WTC11 (cell line): ENCODE results near the gene NR3C2. TPM values are rescaled to one million over a fixed set of nuclear protein-coding genes. Genes with fewer than 3 reads are reported as not detected.

Experiments
- ATAC-seq: fragments of 200-7000 bp; cut with Tn5 transposase; 2 replicates; pipeline ENCODE4 v1.10.0; 2021; ENCODE audit warnings: mild to moderate bottlenecking, moderate library complexity
- CTCF ChIA-PET: fragments of 300-600 bp; sonication (Branson Sonifier 250); formaldehyde crosslinking; loops from one replicate; lab custom pipeline; 2021; ENCODE audit warnings: antibody characterized with exemption; lab: Charles Lee
- POLR2A ChIA-PET: fragments of 350-600 bp; sonication (Branson Sonifier 250); formaldehyde crosslinking; loops from one replicate; lab custom pipeline; 2021; ENCODE audit warnings: antibody characterized with exemption; lab: Charles Lee
- DNase-seq: peaks from one replicate; pipeline ENCODE4 v3.0.0; 2021; ENCODE audit warnings: low spot score
- H3K27ac Mint-ChIP-seq: 2 replicates; pipeline ENCODE4 v1.8.0; 2021; ENCODE audit warnings: mixed read lengths
- H3K27me3 Mint-ChIP-seq: 2 replicates; pipeline ENCODE4 v1.8.0; 2021; ENCODE audit warnings: low read depth, mild to moderate bottlenecking, moderate library complexity, mixed read lengths
- H3K36me3 Mint-ChIP-seq: 2 replicates; pipeline ENCODE4 v1.8.0; 2021; ENCODE audit warnings: mixed read lengths
- H3K4me1 Mint-ChIP-seq: 2 replicates; pipeline ENCODE4 v1.8.0; 2022; ENCODE audit warnings: mixed read lengths
- H3K4me3 Mint-ChIP-seq: 2 replicates; pipeline ENCODE4 v1.8.0; 2021; ENCODE audit warnings: mild to moderate bottlenecking, moderate library complexity, mixed read lengths
- H3K9me3 Mint-ChIP-seq: 2 replicates; pipeline ENCODE4 v1.8.0; 2021; ENCODE audit warnings: mixed read lengths
- FOXJ3 ChIP-seq: sonication (generic); formaldehyde crosslinking; IDR thresholded peaks from 2 replicates; pipeline ENCODE4 v1.9.0; 2021; ENCODE audit warnings: missing genetic modification reagents, mild to moderate bottlenecking, borderline replicate concordance
- GRHL2 ChIP-seq: fragments of 250-450 bp; sonication (Bioruptor Pico); IDR thresholded peaks from 2 replicates; pipeline ENCODE4 v1.8.0; 2022; ENCODE audit warnings: mild to moderate bottlenecking, moderate library complexity; ENCODE audit not compliant: insufficient replicate concordance, severe bottlenecking
- JUN ChIP-seq: sonication (generic); formaldehyde crosslinking; IDR thresholded peaks from 2 replicates; pipeline ENCODE4 v1.8.0; 2023; ENCODE audit warnings: mild to moderate bottlenecking, missing genetic modification reagents
- NR1H2 ChIP-seq: sonication (generic); formaldehyde crosslinking; IDR thresholded peaks from 2 replicates; pipeline ENCODE4 v1.9.0; 2021; ENCODE audit warnings: mild to moderate bottlenecking, moderate library complexity, missing genetic modification reagents
- RORB ChIP-seq: fragments of 250-450 bp; sonication (Bioruptor Pico); IDR thresholded peaks from 2 replicates; pipeline ENCODE4 v1.9.0; 2021; ENCODE audit warnings: mild to moderate bottlenecking
- ZBTB21 ChIP-seq: sonication (generic); formaldehyde crosslinking; IDR thresholded peaks from 2 replicates; pipeline ENCODE4 v1.8.1; 2023; ENCODE audit warnings: mild to moderate bottlenecking, missing genetic modification reagents, borderline replicate concordance
- ZNF219 ChIP-seq: sonication (generic); formaldehyde crosslinking; IDR thresholded peaks from 2 replicates; pipeline ENCODE4 v1.8.0; 2023; ENCODE audit warnings: missing genetic modification reagents, mild to moderate bottlenecking, borderline replicate concordance
- ZNF423 ChIP-seq: fragments of 250-450 bp; sonication (Bioruptor Pico); IDR thresholded peaks from 2 replicates; pipeline ENCODE4 v2.1.2; 2022; ENCODE audit warnings: mild to moderate bottlenecking, moderate library complexity
- ZNF671 ChIP-seq: fragments of 250-450 bp; sonication (Bioruptor Pico); IDR thresholded peaks from 2 replicates; pipeline ENCODE4 v1.8.0; 2021; ENCODE audit warnings: mild to moderate bottlenecking
- total RNA-seq: library from RNA; stranded (reverse); gene quantifications from 3 replicates; pipeline ENCODE4 v1.2.3, GENCODE V29; 2021
- TF ChIP-seq, protein P1 (sequence below): fragments of 250-450 bp; sonication (Bioruptor Pico); IDR thresholded peaks from 2 replicates; pipeline ENCODE4 v1.9.0; 2021; ENCODE audit warnings: mild to moderate bottlenecking
- TF ChIP-seq, protein P2 (sequence below): sonication (generic); formaldehyde crosslinking; IDR thresholded peaks from 2 replicates; pipeline ENCODE4 v1.8.1; 2022; ENCODE audit warnings: mild to moderate bottlenecking, moderate library complexity, missing genetic modification reagents
- TF ChIP-seq, protein P3 (sequence below): sonication (generic); formaldehyde crosslinking; IDR thresholded peaks from 2 replicates; pipeline ENCODE4 v1.8.0; 2022; ENCODE audit warnings: mild to moderate bottlenecking, missing genetic modification reagents
- TF ChIP-seq, protein P4 (sequence below): fragments of 250-450 bp; sonication (Bioruptor Pico); IDR thresholded peaks from 2 replicates; pipeline ENCODE4 v2.1.2; 2022; ENCODE audit warnings: mild to moderate bottlenecking, moderate library complexity
- TF ChIP-seq, protein P5 (sequence below): fragments of 250-450 bp; sonication (Bioruptor Pico); IDR thresholded peaks from 2 replicates; pipeline ENCODE4 v1.9.0; 2021; ENCODE audit warnings: mild to moderate bottlenecking, borderline replicate concordance
- TF ChIP-seq, protein P6 (sequence below): sonication (generic); formaldehyde crosslinking; IDR thresholded peaks from 2 replicates; pipeline ENCODE4 v1.8.0; 2023; ENCODE audit warnings: mild to moderate bottlenecking, missing genetic modification reagents

Gene NR3C2
- total RNA-seq, 1 experiment from 2014 or later = 2.8 TPM

DNA sequence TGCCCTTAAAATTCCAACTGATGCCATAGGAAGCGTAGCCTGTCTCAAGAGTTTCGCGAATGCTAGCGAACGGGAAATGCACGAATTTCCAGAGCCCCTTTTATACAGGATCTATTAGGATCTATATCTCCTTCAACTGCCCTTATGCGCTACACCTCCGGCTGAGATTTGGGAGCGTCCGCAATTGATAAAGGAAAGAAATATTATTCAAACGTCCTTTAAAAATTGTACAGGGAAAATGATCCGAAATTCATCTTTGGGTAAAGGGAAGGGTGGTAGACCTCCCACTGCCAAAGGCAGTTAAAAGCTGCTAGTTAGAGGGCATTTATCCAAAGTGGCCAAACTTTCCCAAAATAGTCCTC lies 609 bp downstream of the NR3C2 start (continued):
- TF ChIP-seq, protein P1, sequence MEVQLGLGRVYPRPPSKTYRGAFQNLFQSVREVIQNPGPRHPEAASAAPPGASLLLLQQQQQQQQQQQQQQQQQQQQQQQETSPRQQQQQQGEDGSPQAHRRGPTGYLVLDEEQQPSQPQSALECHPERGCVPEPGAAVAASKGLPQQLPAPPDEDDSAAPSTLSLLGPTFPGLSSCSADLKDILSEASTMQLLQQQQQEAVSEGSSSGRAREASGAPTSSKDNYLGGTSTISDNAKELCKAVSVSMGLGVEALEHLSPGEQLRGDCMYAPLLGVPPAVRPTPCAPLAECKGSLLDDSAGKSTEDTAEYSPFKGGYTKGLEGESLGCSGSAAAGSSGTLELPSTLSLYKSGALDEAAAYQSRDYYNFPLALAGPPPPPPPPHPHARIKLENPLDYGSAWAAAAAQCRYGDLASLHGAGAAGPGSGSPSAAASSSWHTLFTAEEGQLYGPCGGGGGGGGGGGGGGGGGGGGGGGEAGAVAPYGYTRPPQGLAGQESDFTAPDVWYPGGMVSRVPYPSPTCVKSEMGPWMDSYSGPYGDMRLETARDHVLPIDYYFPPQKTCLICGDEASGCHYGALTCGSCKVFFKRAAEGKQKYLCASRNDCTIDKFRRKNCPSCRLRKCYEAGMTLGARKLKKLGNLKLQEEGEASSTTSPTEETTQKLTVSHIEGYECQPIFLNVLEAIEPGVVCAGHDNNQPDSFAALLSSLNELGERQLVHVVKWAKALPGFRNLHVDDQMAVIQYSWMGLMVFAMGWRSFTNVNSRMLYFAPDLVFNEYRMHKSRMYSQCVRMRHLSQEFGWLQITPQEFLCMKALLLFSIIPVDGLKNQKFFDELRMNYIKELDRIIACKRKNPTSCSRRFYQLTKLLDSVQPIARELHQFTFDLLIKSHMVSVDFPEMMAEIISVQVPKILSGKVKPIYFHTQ (CRISPR knock-in tag) = no peak
- TF ChIP-seq GRHL2 = no peak
- TF ChIP-seq ZNF671 (CRISPR knock-in tag) = no peak
- TF ChIP-seq, protein P2, sequence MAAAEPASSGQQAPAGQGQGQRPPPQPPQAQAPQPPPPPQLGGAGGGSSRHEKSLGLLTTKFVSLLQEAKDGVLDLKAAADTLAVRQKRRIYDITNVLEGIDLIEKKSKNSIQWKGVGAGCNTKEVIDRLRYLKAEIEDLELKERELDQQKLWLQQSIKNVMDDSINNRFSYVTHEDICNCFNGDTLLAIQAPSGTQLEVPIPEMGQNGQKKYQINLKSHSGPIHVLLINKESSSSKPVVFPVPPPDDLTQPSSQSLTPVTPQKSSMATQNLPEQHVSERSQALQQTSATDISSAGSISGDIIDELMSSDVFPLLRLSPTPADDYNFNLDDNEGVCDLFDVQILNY (CRISPR knock-in tag) = no peak
- no peak for TF ChIP-seq ZNF423
- TF ChIP-seq, protein P3, sequence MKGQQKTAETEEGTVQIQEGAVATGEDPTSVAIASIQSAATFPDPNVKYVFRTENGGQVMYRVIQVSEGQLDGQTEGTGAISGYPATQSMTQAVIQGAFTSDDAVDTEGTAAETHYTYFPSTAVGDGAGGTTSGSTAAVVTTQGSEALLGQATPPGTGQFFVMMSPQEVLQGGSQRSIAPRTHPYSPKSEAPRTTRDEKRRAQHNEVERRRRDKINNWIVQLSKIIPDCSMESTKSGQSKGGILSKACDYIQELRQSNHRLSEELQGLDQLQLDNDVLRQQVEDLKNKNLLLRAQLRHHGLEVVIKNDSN = no peak

DNA sequence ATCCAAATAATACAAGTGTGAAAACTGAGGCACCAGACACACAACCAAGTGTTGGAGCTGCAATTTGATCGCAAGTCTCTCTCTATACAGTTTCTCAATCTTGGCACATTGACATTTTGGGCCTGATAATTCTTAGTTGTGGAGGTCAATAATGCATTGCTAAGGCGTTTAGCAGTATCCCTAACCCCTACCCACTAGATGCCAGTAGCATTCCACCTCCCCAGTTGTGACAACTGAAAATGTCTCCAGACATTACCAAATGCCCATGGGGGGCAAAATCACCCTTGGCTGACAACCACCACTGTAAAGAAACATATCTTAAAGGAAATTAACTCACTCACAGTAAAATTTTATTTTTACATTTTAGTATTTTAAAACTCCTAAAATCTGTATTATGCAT lies 4.2 kb downstream of the NR3C2 start:
- Mint-ChIP-seq H3K4me3 (no peak overlapping the region), H3K9me3 (no peaks in the 10 kb centered on the region), H3K27ac (no peak overlapping the region), H3K27me3 (peaks cover 21% of the 10 kb centered on the region), H3K4me1 (peaks cover 21% of the 10 kb centered on the region), H3K36me3 (no peaks in the 10 kb centered on the region)
- ATAC-seq (no peak), DNase-seq (no peak)
- ChIA-PET POLR2A (no interaction called here), CTCF (no interaction called here)
- no peak for TF ChIP-seq ZBTB21 (CRISPR knock-in tag)
- TF ChIP-seq, protein P4, sequence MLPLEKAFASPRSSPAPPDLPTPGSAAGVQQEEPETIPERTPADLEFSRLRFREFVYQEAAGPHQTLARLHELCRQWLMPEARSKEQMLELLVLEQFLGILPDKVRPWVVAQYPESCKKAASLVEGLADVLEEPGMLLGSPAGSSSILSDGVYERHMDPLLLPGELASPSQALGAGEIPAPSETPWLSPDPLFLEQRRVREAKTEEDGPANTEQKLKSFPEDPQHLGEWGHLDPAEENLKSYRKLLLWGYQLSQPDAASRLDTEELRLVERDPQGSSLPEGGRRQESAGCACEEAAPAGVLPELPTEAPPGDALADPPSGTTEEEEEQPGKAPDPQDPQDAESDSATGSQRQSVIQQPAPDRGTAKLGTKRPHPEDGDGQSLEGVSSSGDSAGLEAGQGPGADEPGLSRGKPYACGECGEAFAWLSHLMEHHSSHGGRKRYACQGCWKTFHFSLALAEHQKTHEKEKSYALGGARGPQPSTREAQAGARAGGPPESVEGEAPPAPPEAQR (CRISPR knock-in tag) = no peak
- TF ChIP-seq, protein P5, sequence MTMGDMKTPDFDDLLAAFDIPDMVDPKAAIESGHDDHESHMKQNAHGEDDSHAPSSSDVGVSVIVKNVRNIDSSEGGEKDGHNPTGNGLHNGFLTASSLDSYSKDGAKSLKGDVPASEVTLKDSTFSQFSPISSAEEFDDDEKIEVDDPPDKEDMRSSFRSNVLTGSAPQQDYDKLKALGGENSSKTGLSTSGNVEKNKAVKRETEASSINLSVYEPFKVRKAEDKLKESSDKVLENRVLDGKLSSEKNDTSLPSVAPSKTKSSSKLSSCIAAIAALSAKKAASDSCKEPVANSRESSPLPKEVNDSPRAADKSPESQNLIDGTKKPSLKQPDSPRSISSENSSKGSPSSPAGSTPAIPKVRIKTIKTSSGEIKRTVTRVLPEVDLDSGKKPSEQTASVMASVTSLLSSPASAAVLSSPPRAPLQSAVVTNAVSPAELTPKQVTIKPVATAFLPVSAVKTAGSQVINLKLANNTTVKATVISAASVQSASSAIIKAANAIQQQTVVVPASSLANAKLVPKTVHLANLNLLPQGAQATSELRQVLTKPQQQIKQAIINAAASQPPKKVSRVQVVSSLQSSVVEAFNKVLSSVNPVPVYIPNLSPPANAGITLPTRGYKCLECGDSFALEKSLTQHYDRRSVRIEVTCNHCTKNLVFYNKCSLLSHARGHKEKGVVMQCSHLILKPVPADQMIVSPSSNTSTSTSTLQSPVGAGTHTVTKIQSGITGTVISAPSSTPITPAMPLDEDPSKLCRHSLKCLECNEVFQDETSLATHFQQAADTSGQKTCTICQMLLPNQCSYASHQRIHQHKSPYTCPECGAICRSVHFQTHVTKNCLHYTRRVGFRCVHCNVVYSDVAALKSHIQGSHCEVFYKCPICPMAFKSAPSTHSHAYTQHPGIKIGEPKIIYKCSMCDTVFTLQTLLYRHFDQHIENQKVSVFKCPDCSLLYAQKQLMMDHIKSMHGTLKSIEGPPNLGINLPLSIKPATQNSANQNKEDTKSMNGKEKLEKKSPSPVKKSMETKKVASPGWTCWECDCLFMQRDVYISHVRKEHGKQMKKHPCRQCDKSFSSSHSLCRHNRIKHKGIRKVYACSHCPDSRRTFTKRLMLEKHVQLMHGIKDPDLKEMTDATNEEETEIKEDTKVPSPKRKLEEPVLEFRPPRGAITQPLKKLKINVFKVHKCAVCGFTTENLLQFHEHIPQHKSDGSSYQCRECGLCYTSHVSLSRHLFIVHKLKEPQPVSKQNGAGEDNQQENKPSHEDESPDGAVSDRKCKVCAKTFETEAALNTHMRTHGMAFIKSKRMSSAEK (CRISPR knock-in tag) = no peak
- TF ChIP-seq ZNF219 (CRISPR knock-in tag) = no peak

DNA sequence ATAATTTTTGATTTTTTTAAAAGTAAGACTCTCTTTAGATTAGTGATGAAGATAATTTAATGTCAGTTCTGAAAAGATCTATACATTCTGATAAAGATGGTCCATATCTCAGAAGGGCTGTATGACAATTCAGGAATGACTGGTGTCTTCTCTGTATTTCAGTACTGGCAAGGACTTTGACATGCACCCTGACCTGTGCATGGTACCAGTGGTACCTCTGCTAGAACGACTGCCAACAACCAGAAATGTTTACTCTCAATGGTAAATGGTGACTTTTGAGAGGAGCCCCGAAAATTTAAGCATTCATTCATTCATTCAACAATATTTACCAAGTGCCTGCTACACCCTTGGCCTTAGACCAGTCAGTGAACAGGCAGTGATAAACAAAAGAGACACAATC lies 4.8 kb downstream of the NR3C2 start:
- Mint-ChIP-seq H3K27me3 (peaks cover 15% of the 10 kb centered on the region), H3K4me3 (no peak overlapping the region), H3K9me3 (no peaks in the 10 kb centered on the region), H3K27ac (no peak overlapping the region), H3K36me3 (no peaks in the 10 kb centered on the region), H3K4me1 (peaks cover 21% of the 10 kb centered on the region)
- DNase-seq = no peak
- ChIA-PET CTCF (no interaction called here), POLR2A (no interaction called here)
- no peak for ATAC-seq
- TF ChIP-seq RORB (CRISPR knock-in tag) = no peak
- TF ChIP-seq, protein P6, sequence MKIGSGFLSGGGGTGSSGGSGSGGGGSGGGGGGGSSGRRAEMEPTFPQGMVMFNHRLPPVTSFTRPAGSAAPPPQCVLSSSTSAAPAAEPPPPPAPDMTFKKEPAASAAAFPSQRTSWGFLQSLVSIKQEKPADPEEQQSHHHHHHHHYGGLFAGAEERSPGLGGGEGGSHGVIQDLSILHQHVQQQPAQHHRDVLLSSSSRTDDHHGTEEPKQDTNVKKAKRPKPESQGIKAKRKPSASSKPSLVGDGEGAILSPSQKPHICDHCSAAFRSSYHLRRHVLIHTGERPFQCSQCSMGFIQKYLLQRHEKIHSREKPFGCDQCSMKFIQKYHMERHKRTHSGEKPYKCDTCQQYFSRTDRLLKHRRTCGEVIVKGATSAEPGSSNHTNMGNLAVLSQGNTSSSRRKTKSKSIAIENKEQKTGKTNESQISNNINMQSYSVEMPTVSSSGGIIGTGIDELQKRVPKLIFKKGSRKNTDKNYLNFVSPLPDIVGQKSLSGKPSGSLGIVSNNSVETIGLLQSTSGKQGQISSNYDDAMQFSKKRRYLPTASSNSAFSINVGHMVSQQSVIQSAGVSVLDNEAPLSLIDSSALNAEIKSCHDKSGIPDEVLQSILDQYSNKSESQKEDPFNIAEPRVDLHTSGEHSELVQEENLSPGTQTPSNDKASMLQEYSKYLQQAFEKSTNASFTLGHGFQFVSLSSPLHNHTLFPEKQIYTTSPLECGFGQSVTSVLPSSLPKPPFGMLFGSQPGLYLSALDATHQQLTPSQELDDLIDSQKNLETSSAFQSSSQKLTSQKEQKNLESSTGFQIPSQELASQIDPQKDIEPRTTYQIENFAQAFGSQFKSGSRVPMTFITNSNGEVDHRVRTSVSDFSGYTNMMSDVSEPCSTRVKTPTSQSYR (CRISPR knock-in tag) = no peak
- TF ChIP-seq, protein P5 (CRISPR knock-in tag) = no peak
- no peak for TF ChIP-seq NR1H2 (CRISPR knock-in tag)
- TF ChIP-seq FOXJ3 (CRISPR knock-in tag) = no peak
- TF ChIP-seq JUN (CRISPR knock-in tag) = no peak
